ENCODE measurements around the gene RBM7. TPM values are rescaled to one million over a fixed set of nuclear protein-coding genes. Genes with fewer than 3 reads are reported as not detected.
A peak's percentile ranks its signal among the peaks of the same experiment; 100 is the strongest.

Gene RBM7, protein sequence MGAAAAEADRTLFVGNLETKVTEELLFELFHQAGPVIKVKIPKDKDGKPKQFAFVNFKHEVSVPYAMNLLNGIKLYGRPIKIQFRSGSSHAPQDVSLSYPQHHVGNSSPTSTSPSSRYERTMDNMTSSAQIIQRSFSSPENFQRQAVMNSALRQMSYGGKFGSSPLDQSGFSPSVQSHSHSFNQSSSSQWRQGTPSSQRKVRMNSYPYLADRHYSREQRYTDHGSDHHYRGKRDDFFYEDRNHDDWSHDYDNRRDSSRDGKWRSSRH
- total RNA-seq (19.8 TPM), polyA plus RNA-seq (ENCODE audit: insufficient read depth in 1 of 8, insufficient read length in 8 of 8, low replicate concordance in 1 of 8) (10 to 100 TPM; 21.6 to 31.5 (median 27.0) TPM)
- long read RNA-seq, donor 1, full-length matches to known transcripts: 9 of 9 reads
- long read RNA-seq, donor 1, partial matches to known transcripts: 0 of 9 reads
- long read RNA-seq, donor 1, other reads (novel, unspliced or antisense): 0 of 9 reads
- long read RNA-seq, donor 2, partial matches to known transcripts: 0 of 2 reads
- long read RNA-seq, donor 2, other reads (novel, unspliced or antisense): 0 of 2 reads
- long read RNA-seq, donor 3, full-length matches to known transcripts: 5 of 5 reads
- long read RNA-seq, donor 3, partial matches to known transcripts: 0 of 5 reads
- long read RNA-seq, donor 3, other reads (novel, unspliced or antisense): 0 of 5 reads
- long read RNA-seq, donor 4, full-length matches to known transcripts: 11 of 11 reads
- long read RNA-seq, donor 4, partial matches to known transcripts: 0 of 11 reads
- long read RNA-seq, donor 4, other reads (novel, unspliced or antisense): 0 of 11 reads
- long read RNA-seq, donor 5, full-length matches to known transcripts: 32 of 32 reads
- long read RNA-seq, donor 5, partial matches to known transcripts: 0 of 32 reads
- long read RNA-seq, donor 5, other reads (novel, unspliced or antisense): 0 of 32 reads
- long read RNA-seq, donor 6, full-length matches to known transcripts: 15 of 15 reads
- long read RNA-seq, donor 6, partial matches to known transcripts: 0 of 15 reads
- long read RNA-seq, donor 6, other reads (novel, unspliced or antisense): 0 of 15 reads
- long read RNA-seq, donor 7, full-length matches to known transcripts: 21 of 21 reads
- long read RNA-seq, donor 7, partial matches to known transcripts: 0 of 21 reads
- long read RNA-seq, donor 7, other reads (novel, unspliced or antisense): 0 of 21 reads
- long read RNA-seq, donor 8, full-length matches to known transcripts: 10 of 17 reads
- long read RNA-seq, donor 8, partial matches to known transcripts: 7 of 17 reads
- long read RNA-seq, donor 8, other reads (novel, unspliced or antisense): 0 of 17 reads
- long read RNA-seq, donor 9, full-length matches to known transcripts: 9 of 9 reads
- long read RNA-seq, donor 9, partial matches to known transcripts: 0 of 9 reads
- long read RNA-seq, donor 9, other reads (novel, unspliced or antisense): 0 of 9 reads
- long read RNA-seq, donor 10, full-length matches to known transcripts: 18 of 18 reads
- long read RNA-seq, donor 10, partial matches to known transcripts: 0 of 18 reads
- long read RNA-seq, donor 10, other reads (novel, unspliced or antisense): 0 of 18 reads
- long read RNA-seq, donor 11, full-length matches to known transcripts: 12 of 12 reads
- long read RNA-seq, donor 11, partial matches to known transcripts: 0 of 12 reads
- long read RNA-seq, donor 11, other reads (novel, unspliced or antisense): 0 of 12 reads

DNA sequence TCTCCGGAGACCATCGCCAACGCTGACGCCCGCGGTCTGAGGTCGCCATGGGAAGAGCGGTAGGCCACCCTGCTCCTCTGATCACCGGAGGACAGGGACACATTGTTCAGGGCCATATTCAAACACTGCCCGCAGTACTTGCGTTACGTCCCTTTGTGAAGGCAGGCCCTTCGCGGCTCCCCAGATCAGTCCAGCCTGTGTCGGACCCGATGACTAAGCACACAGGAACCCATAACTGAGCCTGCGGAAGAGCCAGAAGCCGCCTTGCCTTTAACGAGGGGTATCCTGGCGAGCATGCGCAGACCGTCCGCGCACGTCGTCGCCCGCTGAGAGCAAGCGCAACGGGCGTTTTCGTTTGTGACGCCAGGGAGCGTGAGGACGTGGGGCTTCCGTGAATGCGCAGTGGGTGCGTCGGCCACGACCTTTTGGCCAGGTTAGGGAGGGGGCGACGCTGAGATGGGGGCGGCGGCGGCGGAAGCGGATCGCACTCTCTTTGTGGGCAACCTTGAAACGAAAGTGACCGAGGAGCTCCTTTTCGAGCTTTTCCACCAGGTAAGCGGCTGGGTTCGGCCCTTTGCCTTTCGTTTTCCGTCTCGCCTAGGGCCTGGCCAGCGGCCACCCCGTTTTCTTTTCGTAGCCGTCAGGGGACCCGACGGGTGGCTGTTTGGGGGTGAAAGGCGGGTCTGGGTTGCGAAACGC, at the start of gene RBM7, which contains the start of gene C11orf71:
Gene RBM7 (plus strand): TSS at position 451 of the 699 bp plus-strand sequence. CDS start 6 bp downstream, at position 457.
Gene C11orf71 (minus strand): TSS at position 296 of the 699 bp plus-strand sequence. CDS start 180 bp downstream, at position 116.
- H3K4me3 ChIP-seq (ENCODE audit: low read length): peak within 1 kb of the TSS; percentile 92
- H3K9me3 ChIP-seq (replicated peaks; ENCODE audit: control insufficient read depth, low read depth, low read length): no peaks in the 10 kb centered on the region
- peaks cover 2% of the 10 kb centered on the region for H3K4me1 ChIP-seq (ENCODE audit: control insufficient read depth, insufficient read depth, low read length)
- peak; percentile 99 for DNase-seq
- WGBS (ENCODE audit: insufficient coverage): under 1% methylated on average over 59 of the region's 65 CpGs
- H3K27me3 ChIP-seq (ENCODE audit: control insufficient read depth, insufficient read depth, low read length): no peaks in the 10 kb centered on the region
- H3K27ac ChIP-seq (ENCODE audit: low read length): peak within 1 kb of the TSS; percentile 99
- H3K36me3 ChIP-seq (ENCODE audit: control insufficient read depth, insufficient read depth, low read length): peaks cover 6% of the 10 kb centered on the region

DNA sequence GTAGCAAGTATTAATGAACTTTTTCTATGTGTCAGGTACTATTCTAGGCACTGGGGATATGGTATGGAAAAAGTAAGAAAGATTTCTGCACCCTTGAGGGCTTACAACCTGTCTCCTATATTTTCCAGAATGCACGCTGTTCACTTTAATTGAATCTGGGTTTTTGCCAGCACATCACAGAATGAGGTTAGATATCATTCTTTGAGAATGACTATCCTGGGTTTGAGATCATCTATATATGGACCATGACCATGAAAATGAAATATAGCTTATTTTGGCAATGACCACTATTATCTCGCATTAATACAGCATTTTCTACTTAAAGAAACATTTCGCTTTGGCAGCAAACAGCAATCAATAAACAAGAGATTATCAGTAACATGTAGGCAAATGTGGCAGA, 47.0 kb upstream of the RBM7 start:
- Histone ChIP-seq H3K27ac (ENCODE audit: low read length) (no peak overlapping the region), H3K27me3 (ENCODE audit: control insufficient read depth, insufficient read depth, low read length) (no peaks in the 10 kb centered on the region), H3K36me3 (ENCODE audit: control insufficient read depth, insufficient read depth, low read length) (no peaks in the 10 kb centered on the region), H3K9me3 (replicated peaks; ENCODE audit: control insufficient read depth, low read depth, low read length) (no peaks in the 10 kb centered on the region), H3K4me3 (ENCODE audit: low read length) (no peak overlapping the region), H3K4me1 (ENCODE audit: control insufficient read depth, insufficient read depth, low read length) (no peaks in the 10 kb centered on the region)
- peak; percentile 1 for DNase-seq
- no CpG with 5 or more reads among the region's 3 CpGs for WGBS (ENCODE audit: insufficient coverage)

DNA sequence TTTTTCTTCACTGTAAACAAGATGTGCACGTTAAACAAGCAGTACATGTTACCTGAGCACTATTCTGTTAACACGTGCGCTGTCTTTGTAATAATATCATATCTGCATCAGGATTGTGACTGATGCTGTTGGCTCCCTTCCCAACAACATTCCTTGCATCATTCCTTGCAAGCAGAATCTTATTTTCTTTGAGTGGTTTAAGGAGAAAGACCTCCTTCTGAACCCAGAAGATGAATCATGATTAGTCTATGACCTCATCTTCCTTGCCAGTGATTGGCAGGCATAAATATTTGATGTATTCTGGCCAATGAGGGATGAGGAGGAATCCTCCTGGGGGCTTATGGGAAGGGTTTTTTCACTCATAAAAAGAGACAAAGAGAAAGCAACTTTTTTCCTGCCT, 46.4 kb upstream of the RBM7 start:
- peak; percentile 45 for DNase-seq
- Histone ChIP-seq H3K36me3 (ENCODE audit: control insufficient read depth, insufficient read depth, low read length) (no peaks in the 10 kb centered on the region), H3K27me3 (ENCODE audit: control insufficient read depth, insufficient read depth, low read length) (no peaks in the 10 kb centered on the region), H3K4me3 (ENCODE audit: low read length) (no peak overlapping the region), H3K9me3 (replicated peaks; ENCODE audit: control insufficient read depth, low read depth, low read length) (no peaks in the 10 kb centered on the region), H3K4me1 (ENCODE audit: control insufficient read depth, insufficient read depth, low read length) (no peaks in the 10 kb centered on the region), H3K27ac (ENCODE audit: low read length) (no peak overlapping the region)
- no CpG with 5 or more reads among the region's 3 CpGs for WGBS (ENCODE audit: insufficient coverage)

DNA sequence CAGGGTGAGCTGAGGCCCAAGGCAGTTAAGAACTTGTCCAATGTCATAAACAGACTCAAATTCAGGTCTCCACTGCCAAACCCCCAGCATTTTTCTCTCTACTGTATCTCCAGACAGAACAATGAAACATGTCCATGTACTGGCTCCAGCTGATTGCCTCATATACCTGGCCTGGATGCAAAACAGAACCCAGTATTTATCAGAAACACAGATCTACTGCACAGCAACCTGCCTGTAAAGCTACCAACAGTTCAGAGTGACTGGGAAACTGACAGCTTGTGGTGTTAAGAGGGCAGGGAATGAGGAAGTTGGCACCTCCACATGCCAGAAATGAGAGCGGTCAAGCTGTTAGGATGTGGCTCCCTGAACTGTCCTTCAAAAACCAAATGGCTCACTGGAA, 41.8 kb upstream of the RBM7 start:
- Histone ChIP-seq H3K36me3 (ENCODE audit: control insufficient read depth, insufficient read depth, low read length) (no peaks in the 10 kb centered on the region), H3K4me1 (ENCODE audit: control insufficient read depth, insufficient read depth, low read length) (no peaks in the 10 kb centered on the region), H3K9me3 (replicated peaks; ENCODE audit: control insufficient read depth, low read depth, low read length) (no peaks in the 10 kb centered on the region), H3K4me3 (ENCODE audit: low read length) (no peak overlapping the region), H3K27ac (ENCODE audit: low read length) (no peak overlapping the region), H3K27me3 (ENCODE audit: control insufficient read depth, insufficient read depth, low read length) (no peaks in the 10 kb centered on the region)
- no CpG with 5 or more reads among the region's 1 CpG for WGBS (ENCODE audit: insufficient coverage)
- DNase-seq: no peak

DNA sequence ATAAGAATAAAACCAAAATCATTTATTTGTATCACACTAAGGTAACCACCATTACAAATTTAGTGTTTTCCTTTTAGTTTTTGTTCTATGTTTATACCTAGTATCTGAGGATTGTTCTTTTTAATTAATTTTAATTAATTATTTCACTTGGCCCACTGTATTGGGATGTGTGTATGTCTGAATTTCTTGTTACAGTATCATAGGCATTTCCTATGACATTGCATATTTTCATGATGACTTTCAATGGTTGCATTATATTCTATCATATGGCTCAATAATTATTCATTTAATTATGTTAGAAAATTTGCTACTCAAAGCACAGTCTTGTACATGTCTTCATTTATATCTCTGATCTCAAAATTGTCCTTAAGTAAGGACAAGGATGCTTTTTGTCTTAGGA, 41.1 kb upstream of the RBM7 start:
- H3K9me3 ChIP-seq (replicated peaks; ENCODE audit: control insufficient read depth, low read depth, low read length): no peaks in the 10 kb centered on the region
- no peaks in the 10 kb centered on the region for H3K27me3 ChIP-seq (ENCODE audit: control insufficient read depth, insufficient read depth, low read length)
- H3K4me1 ChIP-seq (ENCODE audit: control insufficient read depth, insufficient read depth, low read length): no peaks in the 10 kb centered on the region
- DNase-seq: no peak
- H3K36me3 ChIP-seq (ENCODE audit: control insufficient read depth, insufficient read depth, low read length): no peaks in the 10 kb centered on the region
- H3K27ac ChIP-seq (ENCODE audit: low read length): no peak overlapping the region
- no peak overlapping the region for H3K4me3 ChIP-seq (ENCODE audit: low read length)

DNA sequence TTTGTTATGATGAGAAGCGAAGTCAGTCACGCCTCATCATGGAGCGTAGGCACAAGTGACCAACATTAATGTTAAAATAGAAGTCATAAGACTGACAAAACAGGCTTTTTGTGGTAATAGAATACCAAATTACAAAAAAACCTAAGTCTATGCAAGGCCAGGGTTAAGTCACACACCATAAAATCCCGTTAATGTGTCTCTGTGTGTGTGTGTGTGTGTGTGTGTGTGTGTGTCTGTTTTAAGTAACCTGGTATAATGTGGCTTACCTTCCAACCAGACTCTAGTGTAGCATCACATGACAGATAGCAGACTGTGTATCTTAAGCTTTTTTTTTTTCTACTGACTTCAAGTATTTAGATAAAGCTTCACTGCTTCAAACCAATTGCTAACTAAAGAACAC, 38.1 kb upstream of the RBM7 start:
- no CpG with 5 or more reads among the region's 4 CpGs for WGBS (ENCODE audit: insufficient coverage)
- no peaks in the 10 kb centered on the region for H3K4me1 ChIP-seq (ENCODE audit: control insufficient read depth, insufficient read depth, low read length)

DNA sequence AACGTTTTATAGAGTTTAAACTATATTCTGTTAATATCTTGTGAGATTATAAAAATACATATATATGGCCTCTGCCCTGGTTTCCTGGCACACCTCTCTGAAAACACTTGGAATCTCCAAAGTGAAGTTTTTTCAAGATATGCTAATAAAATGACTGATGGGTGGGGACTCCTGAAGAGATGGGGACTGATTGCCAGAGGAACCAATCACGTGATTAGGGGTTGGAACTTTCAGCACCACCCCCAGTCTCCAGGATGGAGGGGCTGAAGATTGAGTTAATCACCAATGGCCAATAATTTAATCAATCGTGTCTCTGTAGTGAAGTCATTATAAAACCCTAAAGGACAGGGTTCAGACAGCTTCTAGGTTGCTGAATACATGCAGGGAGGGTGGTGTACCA, 37.5 kb upstream of the RBM7 start:
- Histone ChIP-seq H3K27me3 (ENCODE audit: control insufficient read depth, insufficient read depth, low read length) (no peaks in the 10 kb centered on the region), H3K9me3 (replicated peaks; ENCODE audit: control insufficient read depth, low read depth, low read length) (no peaks in the 10 kb centered on the region), H3K4me3 (ENCODE audit: low read length) (no peak overlapping the region), H3K36me3 (ENCODE audit: control insufficient read depth, insufficient read depth, low read length) (no peaks in the 10 kb centered on the region), H3K27ac (ENCODE audit: low read length) (no peak overlapping the region), H3K4me1 (ENCODE audit: control insufficient read depth, insufficient read depth, low read length) (no peaks in the 10 kb centered on the region)
- no peak for DNase-seq
- no CpG with 5 or more reads among the region's 3 CpGs for WGBS (ENCODE audit: insufficient coverage)

More for the DNA sequence above, 38.1 kb upstream of the RBM7 start:
- Histone ChIP-seq H3K9me3 (replicated peaks; ENCODE audit: control insufficient read depth, low read depth, low read length) (no peaks in the 10 kb centered on the region), H3K27me3 (ENCODE audit: control insufficient read depth, insufficient read depth, low read length) (no peaks in the 10 kb centered on the region), H3K36me3 (ENCODE audit: control insufficient read depth, insufficient read depth, low read length) (no peaks in the 10 kb centered on the region), H3K27ac (ENCODE audit: low read length) (no peak overlapping the region), H3K4me3 (ENCODE audit: low read length) (no peak overlapping the region)
- no peak for DNase-seq

DNA sequence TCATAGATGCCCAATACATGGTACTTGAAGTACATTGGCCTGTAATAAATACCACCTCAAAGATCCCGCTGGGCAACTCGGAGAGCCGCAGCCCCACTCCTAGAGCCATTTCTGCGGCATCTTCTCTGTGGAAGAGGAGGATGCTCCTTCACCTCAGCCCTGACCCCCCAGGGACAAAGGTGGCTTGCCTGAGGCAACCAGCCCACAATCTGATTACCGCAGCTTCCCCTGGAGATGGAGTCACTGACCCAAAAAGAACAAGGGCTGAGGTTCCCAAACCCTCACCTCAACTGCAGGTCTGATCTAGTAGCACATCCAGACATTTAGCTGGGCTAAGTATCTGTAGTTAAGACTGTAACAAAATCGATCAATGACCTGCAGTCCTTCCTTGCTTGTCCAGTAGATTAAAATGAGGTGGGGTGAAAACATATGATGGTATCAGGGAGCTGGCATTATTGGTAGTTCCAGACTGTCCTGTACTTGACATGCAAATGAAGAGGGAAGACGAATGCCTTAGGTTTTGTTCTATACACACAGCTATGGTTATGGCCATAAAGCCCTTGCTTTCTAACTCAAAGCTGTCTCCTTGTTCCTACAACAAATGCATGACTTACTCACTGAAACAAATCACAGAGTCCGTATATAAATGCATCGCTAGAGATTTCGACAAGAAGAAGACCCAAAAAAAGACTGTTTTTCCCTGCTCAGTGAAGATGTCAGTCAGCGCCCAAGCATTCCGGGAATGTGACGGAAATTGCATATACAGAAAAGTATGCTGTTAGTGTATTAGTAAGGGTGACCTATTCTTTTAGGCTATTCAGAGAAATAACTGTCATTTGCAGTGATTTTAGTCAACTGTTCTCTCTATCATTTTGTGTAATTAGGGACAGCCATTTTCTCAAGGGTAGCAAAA, 33.9 kb upstream of the RBM7 start:
- H3K36me3 ChIP-seq (ENCODE audit: control insufficient read depth, insufficient read depth, low read length): no peaks in the 10 kb centered on the region
- 65% methylated on average over 8 of the region's 13 CpGs for WGBS (ENCODE audit: insufficient coverage)
- H3K9me3 ChIP-seq (replicated peaks; ENCODE audit: control insufficient read depth, low read depth, low read length): no peaks in the 10 kb centered on the region
- no peak overlapping the region for H3K4me3 ChIP-seq (ENCODE audit: low read length)
- H3K27ac ChIP-seq (ENCODE audit: low read length): no peak overlapping the region
- H3K4me1 ChIP-seq (ENCODE audit: control insufficient read depth, insufficient read depth, low read length): no peaks in the 10 kb centered on the region
- peak; percentile 15 for DNase-seq
- H3K27me3 ChIP-seq (ENCODE audit: control insufficient read depth, insufficient read depth, low read length): no peaks in the 10 kb centered on the region
